Esophagus muscularis mucosa (tissue), 4 donors: ENCODE results near the gene NQO2.

Experiments
- EP300 ChIP-seq: sonication (generic); formaldehyde crosslinking; IDR thresholded peaks from one replicate; pipeline ENCODE4 v1.6.1; 2017; ENCODE audit warnings: antibody characterized with exemption
- POLR2A ChIP-seq: fragments of 450-650 bp; IDR thresholded peaks from one replicate; pipeline ENCODE4 v1.6.1; 2017; ENCODE audit warnings: antibody characterized with exemption, moderate library complexity, mild to moderate bottlenecking, low read depth
- POLR2AphosphoS5 ChIP-seq, 2 donors: sonication (generic); formaldehyde crosslinking; IDR thresholded peaks; one replicate each; pipeline ENCODE4 v1.6.1; 2017; ENCODE audit warnings: antibody characterized with exemption in 2 of 2
- TF ChIP-seq, protein P1 (sequence below), 3 experiments: fragments of 200-600 bp in 2 of 3; fragments of 450-650 bp in 1 of 3; sonication (generic) in 2 of 3; IDR thresholded peaks; one replicate each; pipeline ENCODE4 v1.5.1; 2017 to 2019; ENCODE audit warnings: antibody characterized with exemption in 3 of 3, mild to moderate bottlenecking in 2 of 3, moderate library complexity in 1 of 3

DNA sequence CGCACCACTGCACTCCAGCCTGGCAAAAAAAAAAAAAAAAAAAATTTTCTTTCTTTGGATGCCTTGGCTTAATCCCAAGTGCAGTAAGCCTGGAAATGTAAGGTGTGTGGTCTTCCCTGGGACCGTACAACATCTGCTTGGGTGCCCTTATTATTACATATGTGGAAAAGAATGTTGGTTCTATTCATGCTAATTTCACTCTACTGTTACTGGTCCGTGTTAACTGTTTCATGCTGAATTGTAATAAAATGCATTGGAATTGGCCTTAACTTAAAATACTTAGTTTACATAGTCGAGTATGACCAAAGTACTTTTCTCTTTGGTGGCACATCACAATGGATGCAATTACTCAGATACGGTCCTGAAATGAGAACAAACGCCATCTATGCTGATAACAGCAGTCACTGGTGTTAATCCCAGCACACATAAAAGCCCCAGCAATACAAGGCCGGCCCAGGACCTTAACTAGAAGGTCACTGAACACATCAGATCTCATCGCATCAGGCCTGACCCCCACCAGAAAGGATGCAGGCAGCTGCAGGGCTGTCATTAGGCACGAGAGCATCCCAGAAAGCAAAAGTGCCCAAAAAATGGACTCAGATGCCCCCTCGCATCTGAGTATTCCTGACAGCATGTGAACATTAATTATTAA, 29.5 kb upstream of the NQO2 start:
- no peak for TF ChIP-seq POLR2A
- TF ChIP-seq, protein P1, sequence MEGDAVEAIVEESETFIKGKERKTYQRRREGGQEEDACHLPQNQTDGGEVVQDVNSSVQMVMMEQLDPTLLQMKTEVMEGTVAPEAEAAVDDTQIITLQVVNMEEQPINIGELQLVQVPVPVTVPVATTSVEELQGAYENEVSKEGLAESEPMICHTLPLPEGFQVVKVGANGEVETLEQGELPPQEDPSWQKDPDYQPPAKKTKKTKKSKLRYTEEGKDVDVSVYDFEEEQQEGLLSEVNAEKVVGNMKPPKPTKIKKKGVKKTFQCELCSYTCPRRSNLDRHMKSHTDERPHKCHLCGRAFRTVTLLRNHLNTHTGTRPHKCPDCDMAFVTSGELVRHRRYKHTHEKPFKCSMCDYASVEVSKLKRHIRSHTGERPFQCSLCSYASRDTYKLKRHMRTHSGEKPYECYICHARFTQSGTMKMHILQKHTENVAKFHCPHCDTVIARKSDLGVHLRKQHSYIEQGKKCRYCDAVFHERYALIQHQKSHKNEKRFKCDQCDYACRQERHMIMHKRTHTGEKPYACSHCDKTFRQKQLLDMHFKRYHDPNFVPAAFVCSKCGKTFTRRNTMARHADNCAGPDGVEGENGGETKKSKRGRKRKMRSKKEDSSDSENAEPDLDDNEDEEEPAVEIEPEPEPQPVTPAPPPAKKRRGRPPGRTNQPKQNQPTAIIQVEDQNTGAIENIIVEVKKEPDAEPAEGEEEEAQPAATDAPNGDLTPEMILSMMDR (IDR thresholded peaks at IDR 0.05) = no peak
- no peak for TF ChIP-seq POLR2AphosphoS5 (IDR thresholded peaks at IDR 0.05)
- no peak for TF ChIP-seq EP300
